Endothelial cell of hepatic sinusoid (primary cell): ENCODE results near the gene SLC7A5.
"Not testable (repeated sequence)": the region's sequence is repeated elsewhere in the genome, so short reads cannot be mapped to it uniquely, and the experiment has no call there.

Experiments used
- in situ Hi-C: cut with HindIII; loops from 2 replicates; pipeline ENCODE4 v1.10.0; 2017; ENCODE audit warnings: low sequenced_read_pairs

SLC7A5 gene

GRCh38 chr16:87802670-87803069 lies 66.6 kb downstream of the SLC7A5 start:
- in situ Hi-C loops = loop anchor here (5.0 kb wide), 1 partner anchor 45 kb away; no protein-coding TSS in a partner anchor

DNA sequence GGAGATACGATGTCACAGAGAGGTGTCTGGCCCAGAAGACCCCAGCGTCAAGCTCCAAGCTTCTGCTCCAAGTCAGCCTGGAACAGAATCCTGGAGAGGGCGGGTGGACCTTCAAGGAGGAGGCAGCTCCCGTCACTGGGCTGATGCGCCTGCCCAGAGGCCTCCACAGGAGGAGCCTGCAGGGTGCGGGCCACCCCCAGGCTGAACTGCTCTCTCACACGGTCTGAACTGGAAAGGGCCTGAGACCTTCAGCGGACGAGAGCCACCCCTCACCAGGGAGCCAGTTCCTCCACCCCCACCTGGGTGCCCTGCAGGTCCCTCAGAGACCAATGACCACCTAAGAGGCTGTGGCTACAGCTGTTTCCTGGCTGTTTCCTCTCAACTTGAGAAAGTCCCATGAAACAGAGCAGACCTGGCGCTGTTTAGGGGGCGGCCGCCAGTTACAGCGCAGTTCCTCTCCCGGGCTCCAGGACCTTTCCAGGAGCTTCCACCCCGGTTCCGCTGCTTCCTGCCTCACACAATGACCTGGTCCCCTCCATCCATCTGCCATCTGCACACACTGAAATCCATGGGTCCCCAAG lies 67.5 kb downstream of the SLC7A5 start:
- in situ Hi-C loops = loop anchor here (5.0 kb wide), 1 partner anchor 46 kb away; no protein-coding TSS in a partner anchor

DNA sequence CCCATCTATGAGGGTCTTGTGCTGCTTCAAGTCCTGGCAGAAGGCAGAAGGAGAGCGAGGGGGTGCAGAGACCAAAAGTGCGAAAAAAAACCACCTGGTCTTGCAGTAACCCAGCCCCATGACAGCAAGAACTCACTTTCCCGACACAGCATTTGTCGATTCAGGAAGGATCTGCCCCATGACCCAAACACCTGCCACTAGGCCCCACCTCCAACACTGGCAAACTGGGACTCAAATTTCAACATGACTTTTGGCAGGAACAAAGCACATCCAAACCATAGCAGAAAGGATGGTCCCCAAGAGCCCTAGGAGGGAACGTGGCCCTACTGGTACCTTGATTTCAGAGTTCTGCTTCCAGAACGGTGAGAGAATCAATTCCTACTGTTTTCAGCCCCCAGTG lies 68.8 kb downstream of the SLC7A5 start:
- in situ Hi-C loops = loop anchor here (5.0 kb wide), 1 partner anchor 47 kb away; no protein-coding TSS in a partner anchor

- in situ Hi-C loops = no loop called here
These were observed 74.0 kb downstream of the SLC7A5 start for GRCh38 chr16:87795336-87795735.

DNA sequence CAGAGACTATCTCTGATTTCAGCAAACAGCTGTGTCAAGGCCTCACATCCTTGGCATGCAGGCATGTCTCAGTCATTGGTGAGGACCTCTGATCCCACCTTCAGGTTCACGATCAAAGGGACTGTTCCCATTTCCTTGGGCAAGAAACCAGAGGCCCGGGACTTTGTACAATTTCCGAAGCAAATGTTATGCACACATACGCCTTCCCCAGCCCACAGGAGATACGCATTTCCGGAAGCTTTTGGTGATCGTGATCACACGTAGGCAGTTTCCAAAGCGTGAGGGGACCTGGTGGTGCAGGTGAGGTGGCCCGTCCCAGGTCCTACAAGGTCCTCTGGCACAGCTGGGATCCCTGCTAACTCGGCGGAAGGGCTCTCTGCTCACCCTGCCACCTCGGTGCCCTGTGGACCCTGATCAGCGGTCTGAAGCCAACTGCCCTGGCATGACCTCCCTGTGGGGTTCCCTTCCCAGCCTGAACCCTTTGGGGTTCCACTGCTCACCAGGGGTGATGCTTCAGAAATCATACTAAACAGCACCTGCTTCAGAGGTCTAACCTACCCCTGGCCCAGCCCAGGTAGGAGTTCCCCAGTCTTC lies 74.7 kb downstream of the SLC7A5 start:
- in situ Hi-C loops = no loop called here

- in situ Hi-C loops = no loop called here
These were observed 77.1 kb downstream of the SLC7A5 start for GRCh38 chr16:87792205-87792565.

DNA sequence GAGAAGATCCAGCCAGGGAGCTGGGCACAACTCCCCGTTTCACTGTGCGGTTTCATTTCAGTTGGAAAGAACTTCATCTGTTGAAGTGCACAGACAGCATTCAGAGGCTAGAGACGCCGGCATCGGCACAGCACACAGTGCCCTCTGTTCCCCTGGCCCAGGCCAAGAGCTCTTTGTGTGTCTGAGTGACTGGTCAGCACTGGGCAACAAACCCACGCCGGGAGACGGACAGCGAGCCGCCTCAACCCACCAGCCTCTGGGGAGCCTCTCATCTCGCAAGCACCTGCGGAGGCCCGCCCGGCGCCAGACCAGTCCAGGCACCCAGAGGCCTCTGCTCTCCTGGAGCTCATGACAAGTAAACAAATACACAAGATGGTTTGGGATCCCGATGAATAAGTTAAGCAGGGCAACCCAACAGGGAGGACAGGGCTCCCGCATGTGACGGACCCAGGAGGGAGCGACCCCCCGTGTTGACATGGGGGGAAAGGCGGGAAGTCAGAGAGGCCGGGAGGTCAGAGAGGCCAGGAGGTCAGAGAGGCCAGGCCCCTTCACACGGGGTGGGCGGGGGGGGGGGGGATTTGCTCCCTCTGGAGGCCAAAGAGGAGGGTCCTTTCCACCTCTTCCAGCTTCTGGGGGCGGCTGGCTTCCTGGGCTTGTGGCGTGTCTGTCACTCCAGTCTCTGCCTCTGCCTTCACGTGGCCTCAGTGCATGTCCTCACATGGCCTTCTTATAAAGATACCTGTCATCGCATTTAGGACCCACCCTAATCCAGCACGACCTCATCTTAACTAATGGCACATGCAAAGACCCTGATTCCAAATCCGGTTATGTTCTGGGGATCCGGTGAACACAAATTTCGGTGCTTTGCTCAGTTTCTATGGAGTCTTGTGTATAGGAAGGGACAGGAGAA lies 77.8 kb downstream of the SLC7A5 start:
- in situ Hi-C loops = no loop called here

DNA sequence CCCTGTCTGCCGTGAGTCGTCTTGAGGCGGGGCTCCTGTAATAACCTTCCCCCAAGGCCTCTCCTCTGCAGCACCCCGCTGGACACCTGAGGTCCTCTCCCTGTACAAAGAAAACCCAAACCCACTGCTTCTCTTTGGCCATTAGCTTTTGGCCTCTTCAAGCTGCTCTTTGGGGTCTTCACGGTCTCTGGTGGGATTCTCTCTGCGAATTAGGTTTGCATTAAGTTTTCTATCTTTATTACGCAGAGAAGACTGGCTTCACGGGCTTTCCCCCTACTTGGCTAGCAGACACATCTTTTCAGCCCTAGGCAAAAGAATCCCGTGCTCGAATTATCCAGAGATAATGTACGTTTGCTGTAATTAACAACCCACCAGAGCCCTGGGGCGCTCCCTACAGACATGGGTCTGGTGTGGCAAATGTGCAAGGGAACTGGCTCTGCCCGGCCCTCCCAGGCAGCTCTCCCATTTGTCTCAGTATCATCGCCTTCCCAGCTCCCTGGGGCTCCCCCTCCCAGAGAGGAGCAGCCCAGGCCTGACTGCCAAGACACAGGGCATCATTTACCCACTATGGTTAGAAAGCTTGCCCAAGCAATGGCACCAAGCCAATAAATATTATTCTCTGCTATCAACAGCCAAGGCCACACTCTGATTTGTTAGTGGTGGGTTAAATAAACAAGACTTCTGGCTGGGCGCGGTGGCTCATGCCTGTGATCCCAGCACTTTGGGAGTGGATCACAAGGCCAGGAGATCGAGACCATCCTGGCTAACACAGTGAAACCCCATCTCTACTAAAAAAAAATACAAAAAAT lies 78.8 kb downstream of the SLC7A5 start:
- in situ Hi-C loops = no loop called here

GRCh38 chr16:87789437-87790291 lies 79.6 kb downstream of the SLC7A5 start:
- in situ Hi-C loops = no loop called here

GRCh38 chr16:87788730-87789436 lies 80.4 kb downstream of the SLC7A5 start:
- in situ Hi-C loops = not testable (repeated sequence)

DNA sequence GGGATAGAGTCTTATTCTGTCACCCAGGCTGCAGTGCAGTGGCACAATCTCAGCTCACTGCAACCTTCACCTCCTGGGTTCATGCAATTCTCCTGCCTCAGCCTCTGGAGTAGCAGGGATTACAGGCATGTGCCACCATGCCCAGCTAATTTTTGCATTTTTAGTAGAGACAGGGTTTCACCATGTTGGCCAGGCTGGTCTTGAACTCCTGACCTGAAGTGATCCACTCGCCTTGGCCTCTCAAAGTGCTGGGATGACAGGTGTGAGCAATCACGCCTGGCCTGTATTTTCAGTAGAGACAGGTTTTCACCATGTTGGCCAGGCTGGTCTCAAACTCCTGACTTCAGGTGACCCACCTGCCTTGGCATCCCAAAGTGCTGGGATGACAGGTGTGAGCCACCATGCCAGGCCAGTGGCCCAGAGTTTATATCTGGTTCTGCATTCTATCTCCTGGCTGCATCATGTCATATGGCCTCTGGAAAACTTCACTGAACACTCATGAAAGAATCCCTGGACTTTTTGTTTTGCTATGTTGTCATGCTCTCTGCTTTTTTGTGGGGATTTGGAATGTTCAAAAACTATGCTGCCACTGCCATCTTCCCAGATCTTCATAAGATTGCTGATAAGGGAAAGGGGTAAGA lies 81.7 kb downstream of the SLC7A5 start:
- in situ Hi-C loops = not testable (repeated sequence)

DNA sequence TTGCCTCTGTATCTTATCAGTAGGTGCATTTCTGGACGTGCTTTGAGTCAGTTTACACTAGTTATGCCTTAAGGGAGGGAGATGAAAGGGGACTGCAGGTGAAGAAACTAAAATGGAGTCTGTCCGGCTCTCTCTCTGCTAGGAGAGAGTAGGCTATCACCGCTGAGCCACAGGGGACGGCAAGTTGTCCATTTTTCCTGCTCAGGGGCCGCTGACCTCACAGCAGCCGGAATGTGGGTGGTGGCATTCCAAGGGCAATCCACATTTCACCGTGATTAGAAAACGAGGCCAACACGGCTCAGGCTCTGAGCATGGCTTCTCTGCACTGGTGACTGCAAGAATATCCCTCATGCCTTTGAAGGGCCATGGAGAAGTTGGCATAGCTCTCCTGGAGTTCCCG lies 84.5 kb downstream of the SLC7A5 start:
- in situ Hi-C loops = no loop called here

GRCh38 chr16:87782033-87782432 lies 87.3 kb downstream of the SLC7A5 start:
- in situ Hi-C loops = no loop called here

DNA sequence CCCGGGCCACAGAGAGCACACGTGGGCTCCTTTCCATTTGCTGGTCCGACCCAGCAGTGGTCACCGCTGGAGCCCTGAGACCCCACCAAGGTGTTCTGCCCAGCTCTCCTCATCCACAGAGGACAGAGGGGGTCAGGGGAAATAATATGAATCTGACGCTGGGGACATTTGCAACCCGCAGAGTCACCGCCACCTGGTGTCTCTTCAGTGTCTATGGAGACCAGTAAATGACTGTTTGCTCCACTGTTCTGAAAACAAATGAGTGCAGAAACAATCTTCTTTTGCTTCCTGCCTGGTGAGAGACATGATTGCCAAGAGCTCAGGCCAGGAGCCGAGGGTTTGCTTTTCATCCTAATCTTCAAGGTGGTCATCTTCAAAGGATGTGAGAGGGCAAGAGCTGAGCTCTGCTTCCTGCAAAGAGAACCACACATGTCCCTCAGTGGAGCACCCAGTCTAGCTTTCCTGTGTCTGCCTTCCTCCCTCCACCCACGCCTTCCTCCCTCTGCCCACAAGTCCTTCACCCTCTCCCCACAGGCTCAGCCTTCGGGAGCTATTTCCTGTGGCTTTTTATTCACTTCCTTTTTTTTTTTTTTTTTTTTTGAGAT lies 88.8 kb downstream of the SLC7A5 start:
- in situ Hi-C loops = no loop called here
